NOMO-1 treated with DMSO at 0.1 percent for 48 hours (cell line): ENCODE measurements around the gene SLC16A1.
"Not testable (repeated sequence)": the region's sequence is repeated elsewhere in the genome, so short reads cannot be mapped to it uniquely, and the experiment has no call there.

ENCODE experiments used
- DNase-seq: peaks from one replicate; lab custom pipeline; 2025; ENCODE audit not compliant: unreplicated experiment; lab: John Stamatoyannopoulos, UW

Gene SLC16A1

GRCh38 chr1:112973788-112974187 lies 17.8 kb upstream of the SLC16A1 start:
- no peak for DNase-seq

DNA sequence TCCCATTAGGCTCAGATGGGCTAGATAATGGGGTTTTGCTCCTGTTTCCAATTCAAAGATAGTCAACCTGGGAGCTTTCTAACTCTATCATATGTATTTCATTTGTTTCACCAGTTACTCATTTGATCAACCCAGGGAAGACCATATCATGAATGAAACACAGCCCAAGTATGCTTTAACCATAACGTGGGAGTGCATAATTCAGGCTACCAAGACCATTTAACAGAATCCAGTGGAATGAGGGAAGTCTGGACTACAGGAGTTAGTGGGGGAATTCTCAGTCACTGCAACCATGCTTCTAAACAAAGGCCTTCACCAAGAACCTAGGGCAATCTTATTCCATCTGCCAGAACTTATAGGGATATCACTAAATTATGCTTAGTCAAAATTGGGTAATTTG lies 15.0 kb upstream of the SLC16A1 start:
- DNase-seq: no peak

- no peak for DNase-seq
Observed at GRCh38 chr1:112964347-112964746, 8.4 kb upstream of the SLC16A1 start.

- DNase-seq: no peak
Observed at GRCh38 chr1:112961072-112961471, 5.1 kb upstream of the SLC16A1 start.

DNA sequence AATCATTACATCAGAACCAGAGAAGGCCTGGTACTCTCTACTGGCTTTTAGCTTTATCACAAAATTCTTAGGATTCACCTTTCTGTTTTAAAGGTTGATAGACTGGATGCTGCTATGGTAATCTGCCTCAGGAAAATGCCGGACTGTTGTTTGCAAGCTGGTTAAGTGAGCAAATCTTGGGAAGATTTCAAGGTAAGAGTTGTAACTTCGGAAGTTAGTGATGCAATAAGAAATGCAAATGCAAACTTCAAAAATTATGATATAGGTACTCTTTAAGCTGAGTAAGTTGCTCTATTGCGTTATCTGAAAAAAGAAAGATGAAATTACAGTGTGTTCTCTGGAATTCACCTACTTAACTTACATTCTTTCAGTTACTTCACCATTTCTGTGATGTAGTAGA lies 4.4 kb upstream of the SLC16A1 start:
- no peak for DNase-seq

GRCh38 chr1:112958236-112958635 lies 2.2 kb upstream of the SLC16A1 start:
- not testable (repeated sequence) for DNase-seq

- DNase-seq: peak; percentile 52
Observed at GRCh38 chr1:112957133-112957812, 1.3 kb upstream of the SLC16A1 start.

- DNase-seq: no peak
Observed at GRCh38 chr1:112956544-112957132, 642 bp upstream of the SLC16A1 start.

DNA sequence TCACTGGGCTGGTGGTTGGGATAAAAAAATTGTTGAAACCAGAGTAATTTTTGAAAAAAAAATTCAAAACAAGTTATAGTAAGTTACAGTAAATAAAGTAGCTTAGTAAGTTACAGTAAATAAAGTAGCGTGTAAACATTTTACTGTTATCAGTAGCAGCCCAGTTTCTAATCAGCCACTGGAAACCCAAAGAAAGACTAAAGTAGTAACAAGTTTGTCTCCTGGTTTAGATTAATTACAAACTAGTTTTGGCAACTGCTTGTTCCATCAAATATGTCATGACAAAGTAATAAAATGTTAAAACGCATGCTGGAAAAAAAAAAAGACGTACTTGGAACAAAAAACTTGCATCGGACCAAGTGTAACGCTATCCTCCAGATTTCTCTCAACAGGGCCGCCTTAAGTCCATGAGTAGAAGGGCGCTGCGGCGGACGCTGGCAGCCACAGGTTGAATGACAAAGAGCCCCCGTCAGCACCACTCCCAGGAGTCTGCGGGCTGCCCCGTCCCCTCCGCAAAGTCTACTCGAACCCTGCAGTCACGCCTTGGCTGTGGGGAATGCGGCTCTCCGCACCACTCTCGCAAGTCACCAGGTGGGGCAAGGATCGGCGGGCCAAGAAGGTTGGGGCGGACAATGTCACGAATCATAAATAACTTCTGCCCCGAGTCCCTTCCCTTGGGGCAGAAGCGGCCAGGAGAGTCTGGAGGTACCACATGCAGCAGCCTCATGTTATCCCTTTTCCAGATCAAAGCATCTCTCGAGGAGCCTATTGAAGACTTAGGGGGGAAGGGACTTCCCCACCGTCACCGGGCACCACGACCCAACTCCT lies 837 bp downstream of the SLC16A1 start:
- peak; percentile 54 for DNase-seq

- DNase-seq: no peak
Observed at GRCh38 chr1:112954017-112954650, 1.9 kb downstream of the SLC16A1 start.

- DNase-seq: no peak
Observed at GRCh38 chr1:112950426-112950825, 5.6 kb downstream of the SLC16A1 start.

GRCh38 chr1:112946683-112947082 lies 9.3 kb downstream of the SLC16A1 start:
- DNase-seq: no peak

DNA sequence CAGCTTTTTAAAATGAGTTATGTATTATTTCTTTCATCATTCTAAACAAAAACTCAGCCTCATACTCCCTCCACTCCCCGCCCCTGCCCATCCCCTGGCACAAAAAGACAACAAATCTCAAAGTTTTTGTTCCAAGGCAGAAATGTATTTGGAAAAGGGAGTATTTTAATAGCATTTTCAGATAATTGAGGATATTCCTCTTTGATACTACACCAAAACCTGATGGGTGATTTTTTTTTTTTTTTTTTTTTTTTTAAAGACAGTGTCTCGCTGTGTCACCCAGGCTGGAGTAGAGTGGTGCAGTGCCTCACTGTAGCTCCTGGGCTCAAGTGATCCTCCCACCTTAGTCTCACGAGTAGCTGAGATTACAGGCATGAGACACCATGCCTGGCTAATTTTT lies 16.2 kb downstream of the SLC16A1 start:
- DNase-seq: no peak

DNA sequence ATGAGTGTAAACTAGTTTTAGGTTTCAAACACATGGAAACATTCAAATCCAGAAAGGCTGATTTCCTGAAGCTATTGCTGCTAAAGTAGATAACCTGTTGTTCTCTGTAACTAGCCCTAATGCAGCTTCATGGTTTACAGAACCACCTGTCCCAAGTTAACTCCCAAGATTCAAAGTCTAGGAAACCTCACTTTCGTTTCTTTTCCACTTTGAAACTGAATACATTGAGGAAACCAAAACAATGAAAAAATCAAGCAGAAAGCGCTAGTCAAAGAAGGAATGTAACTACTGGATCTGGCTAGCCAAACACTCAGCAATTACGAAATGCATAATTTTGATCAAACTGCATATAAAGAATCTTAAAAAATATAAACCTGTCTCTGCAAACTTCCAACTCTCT lies 17.8 kb downstream of the SLC16A1 start:
- no peak for DNase-seq

DNA sequence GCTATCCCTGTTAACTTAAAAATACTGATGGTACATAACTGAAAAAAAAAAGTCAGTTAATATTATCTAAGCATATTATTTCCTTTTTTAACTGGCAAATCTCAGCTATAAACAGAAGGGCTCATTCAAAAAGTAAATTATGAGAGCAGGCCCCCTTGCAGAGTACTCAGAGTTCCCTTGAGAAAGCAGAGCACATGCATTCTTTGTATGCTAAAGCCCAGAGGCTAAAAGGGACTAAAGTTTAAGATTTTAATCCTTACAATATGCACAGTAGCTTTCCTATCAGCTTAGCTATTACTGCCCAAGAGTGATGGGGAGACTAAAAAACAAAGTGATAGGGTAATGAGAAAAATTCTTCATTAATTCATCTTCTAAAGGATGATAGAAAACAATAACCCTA lies 18.5 kb downstream of the SLC16A1 start:
- no peak for DNase-seq

- DNase-seq: no peak
Observed at GRCh38 chr1:112937070-112937469, 18.9 kb downstream of the SLC16A1 start.

- peak; percentile 50 for DNase-seq
Observed at GRCh38 chr1:112935461-112936111, 20.4 kb downstream of the SLC16A1 start.

- DNase-seq: peak; percentile 18
Observed at GRCh38 chr1:112934577-112934976, 21.4 kb downstream of the SLC16A1 start.

DNA sequence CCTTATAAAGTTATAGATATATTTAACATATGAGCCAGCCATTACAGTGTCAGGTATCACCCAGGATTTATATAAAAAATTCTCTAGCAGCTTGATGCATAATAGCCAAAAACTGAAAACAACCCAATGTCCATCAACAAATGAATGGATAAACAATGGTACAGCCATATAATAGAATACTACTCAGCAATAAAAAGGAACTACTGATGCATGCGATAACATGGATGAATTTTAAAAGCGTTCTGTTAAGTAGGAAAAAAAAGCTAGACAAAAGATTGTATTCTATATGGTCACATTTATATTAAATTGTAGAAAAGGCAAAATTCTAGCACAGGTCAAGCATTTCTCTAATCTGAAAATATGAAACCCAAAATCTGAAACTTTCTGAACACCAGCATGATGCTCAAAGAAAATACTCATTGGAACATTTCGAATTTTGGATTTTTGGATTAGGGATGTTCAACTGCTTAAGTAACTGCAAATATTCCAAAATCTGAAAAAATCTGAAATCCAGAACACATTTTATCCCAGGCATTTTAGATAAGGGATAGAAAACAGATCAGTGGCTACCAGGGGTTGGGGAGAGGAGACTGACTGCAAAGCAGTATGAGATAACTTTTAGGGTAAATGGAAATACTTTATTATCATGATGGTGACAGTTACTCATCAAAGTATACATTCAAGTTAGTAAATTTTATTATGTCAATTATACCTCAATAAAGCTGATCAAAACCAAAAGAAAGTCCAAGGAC lies 22.0 kb downstream of the SLC16A1 start:
- DNase-seq: no peak

GRCh38 chr1:112929979-112930378 lies 26.0 kb downstream of the SLC16A1 start:
- no peak for DNase-seq
